SK-N-SH (cell line): ENCODE results near the gene SMCO2.

Source experiments
- CHD2 ChIP-seq: fragments of 150-350 bp; IDR thresholded peaks from 2 replicates; pipeline ENCODE4 v1.6.1; 2018; ENCODE audit warnings: low read length; ENCODE audit not compliant: partially characterized antibody
- CTCF ChIP-seq: fragments of 200-600 bp; sonication (generic); IDR thresholded peaks from 2 replicates; pipeline ENCODE4 v1.6.1; 2017; ENCODE audit warnings: antibody characterized with exemption, mild to moderate bottlenecking, moderate library complexity
- FOXM1 ChIP-seq: IDR thresholded peaks from 2 replicates; pipeline ENCODE4 v1.4.0; 2012; ENCODE audit warnings: low read depth, mild to moderate bottlenecking
- GABPA ChIP-seq: IDR thresholded peaks from 2 replicates; pipeline ENCODE4 v1.4.0; 2012; ENCODE audit warnings: low read depth, mild to moderate bottlenecking
- GATA2 ChIP-seq: sonication (generic); formaldehyde crosslinking; IDR thresholded peaks from 2 replicates; pipeline ENCODE4 v1.5.0; 2020; ENCODE audit warnings: mild to moderate bottlenecking, missing genetic modification reagents
- JUND ChIP-seq: IDR thresholded peaks from 2 replicates; pipeline ENCODE4 v1.4.0; 2012
- NRF1 ChIP-seq: IDR thresholded peaks from 2 replicates; pipeline ENCODE4 v1.6.1; 2012; ENCODE audit warnings: low read depth, mild to moderate bottlenecking, low read length
- POLR2AphosphoS5 ChIP-seq: IDR thresholded peaks from 2 replicates; pipeline ENCODE4 v1.6.1; 2012; ENCODE audit warnings: low read depth, low read length
- RCOR1 ChIP-seq: fragments of 150-350 bp; IDR thresholded peaks from 2 replicates; pipeline ENCODE4 v1.6.1; 2017; ENCODE audit warnings: antibody characterized with exemption, low read length
- SIN3A ChIP-seq: IDR thresholded peaks from 2 replicates; pipeline ENCODE4 v1.6.1; 2012; ENCODE audit warnings: low read depth, mild to moderate bottlenecking, low read length, moderate library complexity, borderline replicate concordance
- SMC3 ChIP-seq: IDR thresholded peaks from 2 replicates; pipeline ENCODE4 v1.6.1; 2012; ENCODE audit warnings: low read depth, low read length, improper control_type of control experiment
- TF ChIP-seq, protein P1 (sequence below): IDR thresholded peaks from 2 replicates; pipeline ENCODE4 v1.6.1; 2012; ENCODE audit warnings: mild to moderate bottlenecking, low read depth, low read length, moderate library complexity

DNA sequence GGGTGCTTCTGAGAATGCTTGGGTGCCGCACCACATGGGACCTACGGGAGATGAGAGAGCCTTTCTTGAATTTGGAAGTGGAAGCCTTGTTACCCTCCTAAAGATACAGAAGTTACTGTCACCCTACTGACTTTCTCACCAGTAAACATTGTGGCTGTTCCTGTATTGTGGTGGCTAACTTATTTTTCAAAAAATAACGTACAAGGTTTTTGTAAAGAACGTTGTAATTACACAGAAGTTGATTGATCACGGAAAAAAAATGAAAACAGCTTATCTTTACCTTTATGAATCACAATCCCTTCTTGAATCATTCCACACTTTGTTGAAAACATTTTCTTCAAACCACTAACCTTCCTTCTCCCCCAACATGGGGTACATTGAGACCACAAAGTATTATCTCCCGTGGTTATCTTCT is 55.5 kb downstream of the SMCO2 start:
- no peak for TF ChIP-seq POLR2AphosphoS5
- TF ChIP-seq, protein P1, sequence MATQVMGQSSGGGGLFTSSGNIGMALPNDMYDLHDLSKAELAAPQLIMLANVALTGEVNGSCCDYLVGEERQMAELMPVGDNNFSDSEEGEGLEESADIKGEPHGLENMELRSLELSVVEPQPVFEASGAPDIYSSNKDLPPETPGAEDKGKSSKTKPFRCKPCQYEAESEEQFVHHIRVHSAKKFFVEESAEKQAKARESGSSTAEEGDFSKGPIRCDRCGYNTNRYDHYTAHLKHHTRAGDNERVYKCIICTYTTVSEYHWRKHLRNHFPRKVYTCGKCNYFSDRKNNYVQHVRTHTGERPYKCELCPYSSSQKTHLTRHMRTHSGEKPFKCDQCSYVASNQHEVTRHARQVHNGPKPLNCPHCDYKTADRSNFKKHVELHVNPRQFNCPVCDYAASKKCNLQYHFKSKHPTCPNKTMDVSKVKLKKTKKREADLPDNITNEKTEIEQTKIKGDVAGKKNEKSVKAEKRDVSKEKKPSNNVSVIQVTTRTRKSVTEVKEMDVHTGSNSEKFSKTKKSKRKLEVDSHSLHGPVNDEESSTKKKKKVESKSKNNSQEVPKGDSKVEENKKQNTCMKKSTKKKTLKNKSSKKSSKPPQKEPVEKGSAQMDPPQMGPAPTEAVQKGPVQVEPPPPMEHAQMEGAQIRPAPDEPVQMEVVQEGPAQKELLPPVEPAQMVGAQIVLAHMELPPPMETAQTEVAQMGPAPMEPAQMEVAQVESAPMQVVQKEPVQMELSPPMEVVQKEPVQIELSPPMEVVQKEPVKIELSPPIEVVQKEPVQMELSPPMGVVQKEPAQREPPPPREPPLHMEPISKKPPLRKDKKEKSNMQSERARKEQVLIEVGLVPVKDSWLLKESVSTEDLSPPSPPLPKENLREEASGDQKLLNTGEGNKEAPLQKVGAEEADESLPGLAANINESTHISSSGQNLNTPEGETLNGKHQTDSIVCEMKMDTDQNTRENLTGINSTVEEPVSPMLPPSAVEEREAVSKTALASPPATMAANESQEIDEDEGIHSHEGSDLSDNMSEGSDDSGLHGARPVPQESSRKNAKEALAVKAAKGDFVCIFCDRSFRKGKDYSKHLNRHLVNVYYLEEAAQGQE = no peak
- TF ChIP-seq CTCF = no peak
- TF ChIP-seq CHD2 = no peak
- no peak for TF ChIP-seq SIN3A
- TF ChIP-seq NRF1 = no peak
- no peak for TF ChIP-seq SMC3
- no peak for TF ChIP-seq GABPA
- no peak for TF ChIP-seq JUND
- no peak for TF ChIP-seq GATA2 (CRISPR knock-in tag)
- no peak for TF ChIP-seq FOXM1
- no peak for TF ChIP-seq RCOR1
